Gastroesophageal sphincter (tissue), 4 donors: ENCODE results near the gene DBH. TPM values are rescaled to one million over a fixed set of nuclear protein-coding genes. Genes with fewer than 3 reads are reported as not detected.

ENCODE experiments used
- ATAC-seq: fragments of 150-250 bp; one replicate; pipeline ENCODE4 v1.9.1; 2016; ENCODE audit warnings: mild to moderate bottlenecking, moderate library complexity
- H3K27ac ChIP-seq, 4 donors: fragments of 200-600 bp; sonication (generic) in 3 of 4; 1 replicate in 3 of 4; 2 replicates in 1 of 4; pipeline ENCODE4 v1.5.1; 2016 to 2019
- H3K27me3 ChIP-seq: fragments of 200-600 bp; sonication (generic); one replicate; pipeline ENCODE4 v1.5.1; 2019
- H3K36me3 ChIP-seq, 2 donors: fragments of 200-600 bp; sonication (generic); one replicate each; pipeline ENCODE4 v1.5.1; 2019; ENCODE audit warnings: control low read depth in 1 of 2
- H3K4me1 ChIP-seq, 3 donors: fragments of 200-600 bp; sonication (generic); 1 replicate in 2 of 3; 2 replicates in 1 of 3; pipeline ENCODE4 v1.5.1; 2016 to 2019; ENCODE audit warnings: control low read depth in 2 of 3
- H3K4me3 ChIP-seq, 2 donors: fragments of 200-600 bp; sonication (generic); one replicate each; pipeline ENCODE4 v1.5.1; 2019; ENCODE audit warnings: mild to moderate bottlenecking in 1 of 2, moderate library complexity in 1 of 2
- H3K9me3 ChIP-seq, 3 donors: fragments of 200-600 bp; sonication (generic); one replicate each; pipeline ENCODE4 v1.5.1; 2017 to 2019; ENCODE audit warnings: control low read depth in 2 of 3
- EP300 ChIP-seq: sonication (generic); formaldehyde crosslinking; IDR thresholded peaks from one replicate; pipeline ENCODE4 v1.6.1; 2017; ENCODE audit warnings: antibody characterized with exemption, mild to moderate bottlenecking
- POLR2A ChIP-seq, 2 donors: fragments of 450-650 bp; IDR thresholded peaks; one replicate each; pipeline ENCODE4 v1.6.1; 2017; ENCODE audit warnings: antibody characterized with exemption in 2 of 2, mild to moderate bottlenecking in 2 of 2, moderate library complexity in 1 of 2
- POLR2AphosphoS5 ChIP-seq: sonication (generic); formaldehyde crosslinking; IDR thresholded peaks from one replicate; pipeline ENCODE4 v1.6.1; 2017; ENCODE audit warnings: antibody characterized with exemption
- WGBS, 2 donors: methylation state at CpG; one replicate each; pipeline ENCODE4 v1.1.5; 2018; ENCODE audit warnings: low coverage in 1 of 2; 5-methylcytosine and 5-hydroxymethylcytosine counted together
- total RNA-seq, 4 donors: library from RNA; depleted of rRNA; stranded (reverse); fragments of >200 nt; gene quantifications; one replicate each; pipeline ENCODE4 v1.1.0, GENCODE V29; 2016
- TF ChIP-seq, protein P1 (sequence below), 4 experiments: fragments of 200-600 bp in 2 of 4; fragments of 450-650 bp in 2 of 4; sonication (generic) in 1 of 4; IDR thresholded peaks; one replicate each; pipeline ENCODE4 v1.5.1; 2017 to 2019; ENCODE audit warnings: antibody characterized with exemption in 4 of 4, mild to moderate bottlenecking in 2 of 4, moderate library complexity in 2 of 4

Gene DBH
- total RNA-seq, 4 donors from 2014 or later: not detected

DNA sequence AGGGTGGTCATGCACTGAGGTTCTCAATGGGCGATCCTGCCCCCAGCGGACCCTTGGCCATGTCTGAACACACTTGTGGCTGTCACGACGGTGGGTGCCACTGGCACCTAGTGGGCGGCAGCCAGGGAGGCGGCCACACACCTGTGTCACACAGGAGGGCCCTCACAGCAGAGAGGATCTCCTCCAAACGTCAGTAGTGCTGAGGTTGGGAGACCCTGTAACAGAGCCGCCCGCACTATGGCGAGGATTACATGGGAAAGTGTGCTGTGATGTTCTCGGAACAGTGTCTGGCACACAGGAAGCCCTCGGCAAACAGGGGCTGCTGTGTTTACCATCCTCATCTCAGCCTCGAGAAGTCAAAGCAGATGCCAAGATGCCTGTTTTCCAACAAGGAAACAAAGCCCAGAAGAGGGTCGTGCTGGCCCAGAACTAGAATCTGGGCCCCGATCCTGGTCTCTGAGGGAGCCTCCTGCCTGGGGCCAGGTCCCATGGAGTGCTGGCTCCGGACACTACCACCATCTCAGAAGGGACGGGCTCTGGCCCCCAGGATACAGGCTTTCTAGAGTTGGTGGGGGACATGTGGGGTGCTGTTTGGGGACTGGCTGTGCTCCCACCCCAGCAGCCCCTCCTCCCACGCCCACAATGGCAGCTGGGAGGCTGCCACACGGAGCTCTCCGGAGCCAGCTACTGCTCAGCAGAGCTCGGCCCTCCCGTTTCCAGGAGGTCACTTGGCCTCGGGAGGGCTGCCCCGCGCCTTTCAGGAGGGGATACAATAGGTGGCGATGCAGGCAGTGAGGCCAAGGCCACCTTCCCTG, 48.2 kb downstream of the DBH start:
- no peaks in the 10 kb centered on the region for H3K27me3 ChIP-seq
- H3K36me3 ChIP-seq: no peaks in the 10 kb centered on the region
- WGBS, 2 donors: no CpG with 5 or more reads among the region's 26 CpGs
- peak; percentile 8 for ATAC-seq
- H3K4me3 ChIP-seq: no peak overlapping the region
- TF ChIP-seq, protein P1, sequence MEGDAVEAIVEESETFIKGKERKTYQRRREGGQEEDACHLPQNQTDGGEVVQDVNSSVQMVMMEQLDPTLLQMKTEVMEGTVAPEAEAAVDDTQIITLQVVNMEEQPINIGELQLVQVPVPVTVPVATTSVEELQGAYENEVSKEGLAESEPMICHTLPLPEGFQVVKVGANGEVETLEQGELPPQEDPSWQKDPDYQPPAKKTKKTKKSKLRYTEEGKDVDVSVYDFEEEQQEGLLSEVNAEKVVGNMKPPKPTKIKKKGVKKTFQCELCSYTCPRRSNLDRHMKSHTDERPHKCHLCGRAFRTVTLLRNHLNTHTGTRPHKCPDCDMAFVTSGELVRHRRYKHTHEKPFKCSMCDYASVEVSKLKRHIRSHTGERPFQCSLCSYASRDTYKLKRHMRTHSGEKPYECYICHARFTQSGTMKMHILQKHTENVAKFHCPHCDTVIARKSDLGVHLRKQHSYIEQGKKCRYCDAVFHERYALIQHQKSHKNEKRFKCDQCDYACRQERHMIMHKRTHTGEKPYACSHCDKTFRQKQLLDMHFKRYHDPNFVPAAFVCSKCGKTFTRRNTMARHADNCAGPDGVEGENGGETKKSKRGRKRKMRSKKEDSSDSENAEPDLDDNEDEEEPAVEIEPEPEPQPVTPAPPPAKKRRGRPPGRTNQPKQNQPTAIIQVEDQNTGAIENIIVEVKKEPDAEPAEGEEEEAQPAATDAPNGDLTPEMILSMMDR (IDR thresholded peaks at IDR 0.05): no peak
- TF ChIP-seq POLR2AphosphoS5: no peak
- TF ChIP-seq EP300: no peak
- TF ChIP-seq POLR2A (IDR thresholded peaks at IDR 0.05): no peak
- H3K27ac ChIP-seq: peak overlapping the region in 3 of 4 donors; percentile 24 to 51 (median 40)
- no peaks in the 10 kb centered on the region for H3K9me3 ChIP-seq
- H3K4me1 ChIP-seq: peaks cover 0 to 36% (median 0%) of the 10 kb centered on the region in 3 donors

DNA sequence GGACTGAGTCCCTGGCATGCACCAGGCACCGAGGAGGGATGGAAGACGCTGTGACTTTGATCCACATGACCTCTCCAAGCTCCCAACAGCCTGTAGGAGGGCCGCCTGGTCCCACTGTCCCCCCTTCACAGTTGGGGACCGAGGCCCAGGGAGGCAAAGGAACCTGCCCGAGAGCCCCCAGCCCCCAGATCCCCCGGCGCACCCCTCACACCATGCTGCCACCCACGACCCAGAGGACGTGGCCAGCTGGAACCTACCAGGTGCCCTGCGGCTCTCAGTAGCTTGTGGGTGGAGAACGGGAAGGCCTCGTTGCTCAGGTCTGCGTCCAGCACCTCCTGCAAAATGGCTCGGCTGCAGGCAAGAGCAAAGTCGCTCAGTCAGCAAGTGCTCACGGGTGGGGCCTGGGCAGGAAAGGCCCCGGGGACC, 48.8 kb downstream of the DBH start:
- Histone ChIP-seq H3K4me1 (peaks cover 0 to 30% (median 0%) of the 10 kb centered on the region in 3 donors), H3K27ac (peak overlapping the region in 1 of 4 donors; percentile 51), H3K9me3 (no peaks in the 10 kb centered on the region), H3K27me3 (no peaks in the 10 kb centered on the region), H3K36me3 (no peaks in the 10 kb centered on the region), H3K4me3 (no peak overlapping the region)
- no peak for ATAC-seq
- WGBS, 2 donors: no CpG with 5 or more reads among the region's 17 CpGs
- TF ChIP-seq, protein P1 (IDR thresholded peaks at IDR 0.05): no peak
- TF ChIP-seq EP300 (no peak), POLR2AphosphoS5 (no peak), POLR2A (IDR thresholded peaks at IDR 0.05) (no peak)

DNA sequence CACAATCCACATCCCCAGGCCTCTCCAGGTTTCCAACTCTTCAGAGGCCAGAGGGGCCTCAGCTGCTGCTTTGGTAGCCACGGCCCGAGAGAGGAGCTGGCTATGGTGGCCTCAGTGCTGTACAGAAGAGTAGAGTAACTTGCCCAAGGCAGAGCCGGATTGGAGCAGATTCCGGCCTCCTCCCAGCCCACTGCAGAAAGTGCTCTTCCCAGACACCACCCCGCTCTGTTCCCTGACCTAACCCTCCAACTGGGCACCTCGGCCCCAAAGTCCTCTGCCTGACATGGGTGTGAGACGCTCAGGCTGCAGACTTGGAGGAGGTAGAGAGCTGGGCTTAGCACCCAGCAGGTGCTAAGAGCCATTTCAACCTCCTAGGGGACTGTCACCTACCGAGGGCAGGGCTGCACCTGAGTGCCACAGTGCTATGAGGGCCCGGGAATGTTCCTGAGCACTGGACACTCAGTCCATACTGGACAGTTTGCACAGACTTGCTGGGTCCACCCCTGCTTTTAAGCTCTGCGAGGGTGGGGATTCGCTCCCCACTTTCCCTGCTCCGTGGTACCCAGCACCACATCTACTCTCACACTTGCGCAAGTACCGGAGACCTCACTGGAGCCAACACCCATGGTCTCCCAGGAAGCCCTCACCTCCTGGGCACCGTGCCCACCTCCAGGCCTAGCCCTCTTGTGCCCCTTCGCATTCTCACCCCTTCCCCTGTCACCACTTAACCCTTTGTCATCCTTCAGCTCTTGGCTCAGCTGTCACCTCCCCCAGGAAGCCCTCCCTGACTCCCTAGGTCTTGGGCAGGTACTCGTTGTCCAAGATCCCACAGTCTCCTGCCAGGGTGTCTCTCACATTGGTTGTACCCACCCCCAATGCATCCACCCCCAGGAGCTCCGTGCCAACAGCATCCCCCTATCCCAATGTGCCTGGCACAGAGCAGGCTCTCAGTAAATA, 49.8 kb downstream of the DBH start:
- no peaks in the 10 kb centered on the region for H3K36me3 ChIP-seq
- H3K27ac ChIP-seq: no peak overlapping the region
- ATAC-seq: no peak
- no peak overlapping the region for H3K4me3 ChIP-seq
- TF ChIP-seq EP300 (no peak), POLR2A (IDR thresholded peaks at IDR 0.05) (no peak), POLR2AphosphoS5 (no peak)
- TF ChIP-seq, protein P1 (IDR thresholded peaks at IDR 0.05): no peak
- H3K4me1 ChIP-seq: peaks cover 0 to 24% (median 0%) of the 10 kb centered on the region in 3 donors
- 85 to 87% methylated on average over 4 to 10 of the region's 18 CpGs for WGBS, 2 donors
- no peaks in the 10 kb centered on the region for H3K27me3 ChIP-seq
- no peaks in the 10 kb centered on the region for H3K9me3 ChIP-seq

DNA sequence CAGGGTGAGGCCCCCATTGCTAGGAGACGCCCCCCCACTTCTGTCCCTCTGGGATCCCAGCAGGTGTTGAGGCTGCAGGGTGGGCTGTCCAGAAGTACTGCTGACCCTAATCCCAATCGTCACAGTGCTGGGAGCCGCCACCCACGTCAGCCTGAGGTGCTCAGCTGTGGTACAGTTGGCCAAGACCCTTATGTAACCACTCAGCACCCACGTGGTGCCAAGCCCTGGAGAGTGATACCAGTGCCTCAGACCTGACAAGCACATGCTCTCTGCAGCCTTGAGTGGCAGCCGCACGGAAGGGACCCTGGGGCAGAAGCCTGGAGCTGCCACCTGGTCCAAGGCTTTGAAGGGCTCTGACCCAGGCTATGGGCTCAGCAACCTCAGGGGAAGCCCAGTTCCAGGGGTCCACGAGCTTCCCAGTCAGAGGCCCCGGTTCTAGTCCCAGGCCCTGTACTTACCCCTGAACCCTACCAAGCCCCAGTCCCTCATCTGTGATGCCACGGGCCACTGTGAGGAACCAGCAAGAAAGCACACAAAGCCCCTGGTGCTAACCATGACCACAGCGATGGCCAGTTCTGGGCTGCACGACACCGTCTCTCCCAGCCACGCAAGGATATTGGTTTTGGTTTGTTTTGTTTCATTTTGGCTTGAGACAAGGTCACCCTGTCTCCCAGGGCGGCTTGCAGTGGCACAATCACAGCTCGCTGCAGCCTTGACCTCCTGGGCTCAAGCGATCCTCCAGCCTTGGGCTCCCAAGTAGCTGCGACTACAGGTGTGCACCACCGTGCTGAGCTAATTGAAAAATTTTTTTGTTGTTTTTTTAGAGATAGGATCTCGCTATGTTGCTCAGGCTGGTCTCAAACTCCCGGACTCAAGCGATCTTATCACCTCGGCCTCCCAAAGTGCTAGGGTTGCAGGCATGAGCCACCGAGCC, 50.7 kb downstream of the DBH start:
- Histone ChIP-seq H3K27ac (no peak overlapping the region), H3K4me3 (no peak overlapping the region), H3K9me3 (no peaks in the 10 kb centered on the region), H3K36me3 (no peaks in the 10 kb centered on the region), H3K4me1 (peaks cover 0 to 24% (median 0%) of the 10 kb centered on the region in 3 donors), H3K27me3 (no peaks in the 10 kb centered on the region)
- 94 to 100% methylated on average over 5 to 6 of the region's 24 CpGs for WGBS, 2 donors
- no peak for ATAC-seq
- TF ChIP-seq POLR2A (IDR thresholded peaks at IDR 0.05): no peak
- TF ChIP-seq, protein P1 (IDR thresholded peaks at IDR 0.05): no peak
- TF ChIP-seq POLR2AphosphoS5: no peak
- TF ChIP-seq EP300: no peak
